ENCODE results near the gene MEGF8. TPM values are rescaled to one million over a fixed set of nuclear protein-coding genes. Genes with fewer than 3 reads are reported as not detected.

Gene MEGF8
- total RNA-seq, 1 donor from 2014 or later: 15.1 TPM

DNA sequence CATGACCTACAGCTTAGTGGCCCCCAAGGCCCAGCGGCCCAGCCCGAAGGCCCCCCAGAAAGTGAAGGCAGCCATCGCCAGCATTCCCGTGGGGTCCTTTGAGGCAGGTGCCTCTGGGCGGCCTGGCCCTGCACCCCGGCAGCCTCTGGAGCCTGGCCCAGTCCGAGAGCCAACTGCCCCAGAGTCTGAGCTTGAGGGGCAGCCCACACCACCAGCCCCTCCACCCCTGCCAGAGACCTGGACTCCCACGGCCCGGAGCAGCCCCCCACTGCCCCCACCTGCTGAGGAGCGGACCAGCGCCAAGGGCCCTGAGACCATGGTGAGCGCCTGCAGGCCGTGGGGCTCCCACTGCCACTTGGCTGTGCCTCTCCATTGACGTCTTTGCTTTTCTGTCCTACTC is 32.5 kb upstream of the MEGF8 start:
- ChIA-PET POLR2A (no interaction called here), CTCF (no interaction called here)
- H3K27me3 Mint-ChIP-seq: no peaks in the 10 kb centered on the region
- H3K4me3 Mint-ChIP-seq: no peak overlapping the region
- peaks cover 62% of the 10 kb centered on the region for H3K36me3 Mint-ChIP-seq (ENCODE audit: low read depth)
- H3K9me3 Mint-ChIP-seq: no peaks in the 10 kb centered on the region
- TF ChIP-seq, protein P1, sequence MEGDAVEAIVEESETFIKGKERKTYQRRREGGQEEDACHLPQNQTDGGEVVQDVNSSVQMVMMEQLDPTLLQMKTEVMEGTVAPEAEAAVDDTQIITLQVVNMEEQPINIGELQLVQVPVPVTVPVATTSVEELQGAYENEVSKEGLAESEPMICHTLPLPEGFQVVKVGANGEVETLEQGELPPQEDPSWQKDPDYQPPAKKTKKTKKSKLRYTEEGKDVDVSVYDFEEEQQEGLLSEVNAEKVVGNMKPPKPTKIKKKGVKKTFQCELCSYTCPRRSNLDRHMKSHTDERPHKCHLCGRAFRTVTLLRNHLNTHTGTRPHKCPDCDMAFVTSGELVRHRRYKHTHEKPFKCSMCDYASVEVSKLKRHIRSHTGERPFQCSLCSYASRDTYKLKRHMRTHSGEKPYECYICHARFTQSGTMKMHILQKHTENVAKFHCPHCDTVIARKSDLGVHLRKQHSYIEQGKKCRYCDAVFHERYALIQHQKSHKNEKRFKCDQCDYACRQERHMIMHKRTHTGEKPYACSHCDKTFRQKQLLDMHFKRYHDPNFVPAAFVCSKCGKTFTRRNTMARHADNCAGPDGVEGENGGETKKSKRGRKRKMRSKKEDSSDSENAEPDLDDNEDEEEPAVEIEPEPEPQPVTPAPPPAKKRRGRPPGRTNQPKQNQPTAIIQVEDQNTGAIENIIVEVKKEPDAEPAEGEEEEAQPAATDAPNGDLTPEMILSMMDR (IDR thresholded peaks at IDR 0.05): no peak
- intact Hi-C loops (cut with micrococcal nuclease): no loop called here
- DNase-seq (no peak), ATAC-seq (ENCODE audit: low read depth) (no peak)
- H3K27ac Mint-ChIP-seq: no peak overlapping the region
- peaks cover 9% of the 10 kb centered on the region for H3K4me1 Mint-ChIP-seq

GRCh38 chr19:42293540-42293939 is 31.9 kb upstream of the MEGF8 start:
- Mint-ChIP-seq H3K27me3 (no peaks in the 10 kb centered on the region), H3K4me1 (peaks cover 9% of the 10 kb centered on the region), H3K27ac (no peak overlapping the region), H3K9me3 (no peaks in the 10 kb centered on the region), H3K36me3 (ENCODE audit: low read depth) (peaks cover 57% of the 10 kb centered on the region), H3K4me3 (no peak overlapping the region)
- POLR2A ChIA-PET: interaction anchor here (0.6 to 0.9 kb wide), 2 partner anchors 15 to 22 kb away, joined by 3 to 7 read pairs; no protein-coding TSS in a partner anchor
- CTCF ChIA-PET: no interaction called here
- intact Hi-C loops (cut with micrococcal nuclease): no loop called here
- ATAC-seq (ENCODE audit: low read depth) (no peak), DNase-seq (no peak)
- TF ChIP-seq, protein P1 (IDR thresholded peaks at IDR 0.05): no peak

DNA sequence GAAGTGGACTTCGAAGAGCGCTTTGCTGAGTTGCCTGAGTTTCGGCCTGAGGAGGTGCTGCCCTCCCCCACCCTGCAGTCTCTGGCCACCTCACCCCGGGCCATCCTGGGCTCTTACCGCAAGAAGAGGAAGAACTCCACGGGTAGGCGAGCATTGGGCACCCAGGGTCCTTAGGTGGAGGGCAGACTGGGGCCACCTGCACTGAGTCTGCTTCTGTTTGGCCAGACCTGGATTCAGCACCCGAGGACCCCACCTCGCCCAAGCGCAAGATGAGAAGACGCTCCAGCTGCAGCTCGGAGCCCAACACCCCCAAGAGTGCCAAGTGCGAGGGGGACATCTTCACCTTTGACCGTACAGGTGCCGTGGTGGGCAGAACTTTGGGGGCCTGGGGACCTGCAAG is 31.5 kb upstream of the MEGF8 start:
- DNase-seq (no peak), ATAC-seq (ENCODE audit: low read depth) (no peak)
- no peaks in the 10 kb centered on the region for H3K9me3 Mint-ChIP-seq
- H3K36me3 Mint-ChIP-seq (ENCODE audit: low read depth): peaks cover 53% of the 10 kb centered on the region
- intact Hi-C loops (cut with micrococcal nuclease): no loop called here
- CTCF ChIA-PET: interaction anchor here (3.6 kb wide), 1 partner anchor 161 kb away, joined by 26 read pairs; the partner anchor contains the start of gene POU2F2
- TF ChIP-seq, protein P1 (IDR thresholded peaks at IDR 0.05): no peak
- POLR2A ChIA-PET: interaction anchor here (0.6 to 1.3 kb wide), 3 partner anchors 15 to 22 kb away, joined by 3 to 7 read pairs (median 3); no protein-coding TSS in a partner anchor
- no peak overlapping the region for H3K4me3 Mint-ChIP-seq
- peaks cover 9% of the 10 kb centered on the region for H3K4me1 Mint-ChIP-seq
- H3K27me3 Mint-ChIP-seq: no peaks in the 10 kb centered on the region
- no peak overlapping the region for H3K27ac Mint-ChIP-seq

GRCh38 chr19:42294471-42295137 is 30.8 kb upstream of the MEGF8 start:
- ATAC-seq (ENCODE audit: low read depth): no peak
- peaks cover 9% of the 10 kb centered on the region for H3K4me1 Mint-ChIP-seq
- peaks cover 47% of the 10 kb centered on the region for H3K36me3 Mint-ChIP-seq (ENCODE audit: low read depth)
- H3K27me3 Mint-ChIP-seq: no peaks in the 10 kb centered on the region
- intact Hi-C loops (cut with micrococcal nuclease): no loop called here
- no peak overlapping the region for H3K27ac Mint-ChIP-seq
- H3K9me3 Mint-ChIP-seq: no peaks in the 10 kb centered on the region
- H3K4me3 Mint-ChIP-seq: no peak overlapping the region
- POLR2A ChIA-PET: interaction anchor here (0.5 to 1.3 kb wide), 4 partner anchors 16 to 78 kb away, joined by 3 to 6 read pairs (median 4); no protein-coding TSS in a partner anchor
- no peak for DNase-seq
- CTCF ChIA-PET: interaction anchor here (0.9 to 3.6 kb wide), 3 partner anchors 50 to 213 kb away, joined by 3 to 26 read pairs (median 4); partner anchors contain the start of gene POU2F2
- TF ChIP-seq, protein P1 (IDR thresholded peaks at IDR 0.05): no peak

DNA sequence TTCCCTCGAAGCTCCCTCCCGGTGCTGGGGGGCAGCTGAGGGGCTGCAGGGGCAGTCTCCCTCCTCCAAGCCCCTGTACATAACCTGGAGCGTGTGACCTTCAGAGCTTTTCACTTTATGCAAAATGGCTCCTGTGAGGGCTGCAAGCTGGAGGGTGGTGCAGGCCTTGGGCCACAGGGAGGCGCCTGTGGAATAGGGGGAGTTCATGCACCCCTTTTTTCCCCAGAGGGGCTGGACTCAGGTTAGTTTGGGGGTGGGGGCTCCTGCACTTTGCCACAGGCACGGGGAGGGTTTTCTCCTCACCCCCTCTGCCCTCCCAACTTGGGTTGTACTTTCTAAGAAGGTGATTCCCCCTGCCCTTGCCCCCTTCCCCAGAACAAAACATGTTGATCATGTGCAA is 30.1 kb upstream of the MEGF8 start:
- Mint-ChIP-seq H3K9me3 (no peaks in the 10 kb centered on the region), H3K4me3 (no peak overlapping the region), H3K27me3 (no peaks in the 10 kb centered on the region), H3K36me3 (ENCODE audit: low read depth) (peaks cover 42% of the 10 kb centered on the region), H3K4me1 (peaks cover 7% of the 10 kb centered on the region), H3K27ac (no peak overlapping the region)
- POLR2A ChIA-PET: interaction anchor here (0.5 to 1.3 kb wide), 5 partner anchors 9 to 163 kb away, joined by 3 to 8 read pairs (median 4); partner anchors contain the start of gene POU2F2
- intact Hi-C loops (cut with micrococcal nuclease): no loop called here
- CTCF ChIA-PET: interaction anchor here (0.9 to 3.6 kb wide), 3 partner anchors 50 to 214 kb away, joined by 3 to 26 read pairs (median 4); partner anchors contain the start of gene POU2F2
- ATAC-seq (ENCODE audit: low read depth) (no peak), DNase-seq (no peak)
- TF ChIP-seq, protein P1 (IDR thresholded peaks at IDR 0.05): no peak
